Inflammatory macrophage treated with lipopolysaccharide for 4 hours (primary cell): Measurements from ENCODE around the gene ZNF667.

ENCODE experiments used
- DNase-seq: peaks from one replicate; pipeline ENCODE4 v3.0.0-alpha.2; 2020

The ZNF667 gene

GRCh38 chr19:56476651-56477428 is at the start of gene ZNF667:
ZNF667 (minus strand) TSS chr19:56477345; CDS start chr19:56462370, 14,975 bp downstream.
- DNase-seq, result no peak

GRCh38 chr19:56525214-56525860 is 48.2 kb upstream of the ZNF667 start:
- DNase-seq, result no peak

- DNase-seq, result peak; percentile 1
These were observed 31.2 kb upstream of the ZNF667 start for GRCh38 chr19:56508290-56508778.

GRCh38 chr19:56507446-56508289 is 30.5 kb upstream of the ZNF667 start, which contains the start of gene ZNF471:
ZNF471 (plus strand) TSS chr19:56507855; CDS start chr19:56511572, 3,717 bp downstream.
- peak; percentile 97 for DNase-seq

GRCh38 chr19:56504581-56504980 is 27.4 kb upstream of the ZNF667 start:
- DNase-seq, result no peak

- no peak for DNase-seq
These were observed 14.3 kb upstream of the ZNF667 start for GRCh38 chr19:56491399-56491798.

GRCh38 chr19:56477429-56478338 is 539 bp upstream of the ZNF667 start:
- DNase-seq, result peak; percentile 60

GRCh38 chr19:56476093-56476492 is 1.1 kb downstream of the ZNF667 start:
- no peak for DNase-seq

GRCh38 chr19:56474308-56474707 is 2.8 kb downstream of the ZNF667 start:
- no peak for DNase-seq

GRCh38 chr19:56441206-56441792 is 35.8 kb downstream of the ZNF667 start:
- DNase-seq, result no peak

- DNase-seq, result no peak
These were observed 53.2 kb downstream of the ZNF667 start for GRCh38 chr19:56423985-56424353.

- no peak for DNase-seq
These were observed 53.7 kb downstream of the ZNF667 start for GRCh38 chr19:56423276-56423984.

GRCh38 chr19:56405062-56405461 is 72.1 kb downstream of the ZNF667 start:
- no peak for DNase-seq

GRCh38 chr19:56404705-56405056 is 72.5 kb downstream of the ZNF667 start:
- no peak for DNase-seq

- peak; percentile 94 for DNase-seq
These were observed 73.1 kb downstream of the ZNF667 start, which contains the start of gene ZNF583 for GRCh38 chr19:56403764-56404704. ZNF583 (plus strand) TSS chr19:56404332; CDS start chr19:56407115, 2,783 bp downstream.

- peak; percentile 28 for DNase-seq
These were observed 73.9 kb downstream of the ZNF667 start for GRCh38 chr19:56403261-56403660.

GRCh38 chr19:56400485-56400884 is 76.7 kb downstream of the ZNF667 start:
- DNase-seq, result no peak

GRCh38 chr19:56398809-56399208 is 78.3 kb downstream of the ZNF667 start:
- no peak for DNase-seq

- peak; percentile 96 for DNase-seq
These were observed 83.8 kb downstream of the ZNF667 start, which contains the start of gene ZNF582 for GRCh38 chr19:56393119-56394012. ZNF582 (minus strand) TSS chr19:56393534; CDS start chr19:56391752, 1,782 bp downstream.
